GM10266 (cell line): ENCODE data around the gene CST9L.

Source experiments
- DNase-seq: peaks from one replicate; pipeline ENCODE4 v3.0.0; 2012; ENCODE audit errors: extremely low spot score
- CTCF ChIP-seq: IDR thresholded peaks from 2 replicates; pipeline ENCODE4 v1.5.1; 2012; ENCODE audit warnings: mild to moderate bottlenecking, low read depth; ENCODE audit not compliant: control insufficient read depth, insufficient read depth; ENCODE audit errors: missing control alignments

CST9L gene

GRCh38 chr20:23554401-23554800 is 13.9 kb downstream of the CST9L start:
- no peak for DNase-seq
- no peak for TF ChIP-seq CTCF

GRCh38 chr20:23551786-23552185 is 16.5 kb downstream of the CST9L start:
- DNase-seq: no peak
- no peak for TF ChIP-seq CTCF

GRCh38 chr20:23551383-23551782 is 16.9 kb downstream of the CST9L start:
- DNase-seq: no peak
- no peak for TF ChIP-seq CTCF

GRCh38 chr20:23550227-23550626 is 18.1 kb downstream of the CST9L start:
- TF ChIP-seq CTCF: no peak
- no peak for DNase-seq

GRCh38 chr20:23548408-23548807 is 19.9 kb downstream of the CST9L start:
- no peak for DNase-seq
- no peak for TF ChIP-seq CTCF

GRCh38 chr20:23547613-23548012 is 20.7 kb downstream of the CST9L start:
- no peak for DNase-seq
- no peak for TF ChIP-seq CTCF

- no peak for TF ChIP-seq CTCF
- no peak for DNase-seq
These were observed 21.7 kb downstream of the CST9L start for GRCh38 chr20:23546435-23547144.
